GM06990 (cell line): ENCODE results near the gene KLRF1.

Experiments used
- DNase-seq: peaks from one replicate; pipeline ENCODE4 v3.0.0-alpha.2; 2011; ENCODE audit not compliant: insufficient read length; ENCODE audit errors: extremely low read depth
- H3K27me3 ChIP-seq: replicated peaks from 2 replicates; pipeline ENCODE4 v1.6.0; 2011; ENCODE audit warnings: low read length; ENCODE audit not compliant: control insufficient read depth, insufficient read depth
- H3K36me3 ChIP-seq: 2 replicates; pipeline ENCODE4 v1.5.1; 2011; ENCODE audit warnings: low read length; ENCODE audit not compliant: control insufficient read depth, insufficient read depth
- H3K4me3 ChIP-seq: replicated peaks from 2 replicates; pipeline ENCODE4 v1.5.1; 2011; ENCODE audit warnings: low read depth, mild to moderate bottlenecking, control low read depth, low read length
- CTCF ChIP-seq: IDR thresholded peaks from 2 replicates; pipeline ENCODE4 v1.5.1; 2011; ENCODE audit warnings: low read length, control low read depth, mild to moderate bottlenecking, inconsistent platforms; ENCODE audit not compliant: insufficient read depth, poor library complexity, severe bottlenecking

The KLRF1 gene

GRCh38 chr12:9829982-9830381 lies 2.7 kb downstream of the KLRF1 start:
- TF ChIP-seq CTCF = no peak

DNA sequence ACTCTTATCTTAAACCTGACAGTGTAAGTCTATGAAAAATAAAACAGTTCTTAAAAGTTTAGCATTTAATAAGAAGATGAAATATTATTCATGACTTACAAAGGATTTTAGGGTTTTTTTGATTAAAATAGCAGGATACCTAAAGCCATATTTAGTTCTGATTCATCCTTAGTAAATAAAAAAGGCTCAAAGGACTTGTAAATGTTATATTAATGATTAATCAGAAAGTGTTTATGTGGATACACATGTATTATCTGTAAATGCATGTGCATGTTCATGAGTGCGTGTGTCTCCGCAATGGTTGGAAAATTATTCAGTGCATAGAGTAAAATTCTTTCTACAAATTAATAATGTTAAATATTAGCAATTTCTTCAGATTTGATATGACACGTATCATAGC lies 4.4 kb downstream of the KLRF1 start:
- no peak for DNase-seq
- Histone ChIP-seq H3K27me3 (no peaks in the 10 kb centered on the region), H3K4me3 (no peak overlapping the region), H3K36me3 (no peaks in the 10 kb centered on the region)
- TF ChIP-seq CTCF = no peak

More at GRCh38 chr12:9829982-9830381, 2.7 kb downstream of the KLRF1 start:
- no peak for DNase-seq
- H3K36me3 ChIP-seq = no peaks in the 10 kb centered on the region
- no peaks in the 10 kb centered on the region for H3K27me3 ChIP-seq
- H3K4me3 ChIP-seq = no peak overlapping the region

GRCh38 chr12:9843407-9843806 lies 16.1 kb downstream of the KLRF1 start:
- Histone ChIP-seq H3K27me3 (no peaks in the 10 kb centered on the region; the same call in 1 of the 2 replicates), H3K36me3 (no peaks in the 10 kb centered on the region), H3K4me3 (no peak overlapping the region)
- no peak for TF ChIP-seq CTCF
- no peak for DNase-seq

- Histone ChIP-seq H3K27me3 (0 out of 2 replicates have a peak, but pooled peaks cover 2% of the 10 kb centered on the region), H3K4me3 (no peak overlapping the region), H3K36me3 (no peaks in the 10 kb centered on the region)
- TF ChIP-seq CTCF = no peak
- DNase-seq = no peak
Observed at GRCh38 chr12:9848899-9849298, 21.6 kb downstream of the KLRF1 start.

GRCh38 chr12:9851050-9851449 lies 23.8 kb downstream of the KLRF1 start:
- Histone ChIP-seq H3K27me3 (0 out of 2 replicates have a peak, but pooled peaks cover 2% of the 10 kb centered on the region), H3K36me3 (no peaks in the 10 kb centered on the region), H3K4me3 (no peak overlapping the region)
- DNase-seq = no peak
- TF ChIP-seq CTCF = no peak

DNA sequence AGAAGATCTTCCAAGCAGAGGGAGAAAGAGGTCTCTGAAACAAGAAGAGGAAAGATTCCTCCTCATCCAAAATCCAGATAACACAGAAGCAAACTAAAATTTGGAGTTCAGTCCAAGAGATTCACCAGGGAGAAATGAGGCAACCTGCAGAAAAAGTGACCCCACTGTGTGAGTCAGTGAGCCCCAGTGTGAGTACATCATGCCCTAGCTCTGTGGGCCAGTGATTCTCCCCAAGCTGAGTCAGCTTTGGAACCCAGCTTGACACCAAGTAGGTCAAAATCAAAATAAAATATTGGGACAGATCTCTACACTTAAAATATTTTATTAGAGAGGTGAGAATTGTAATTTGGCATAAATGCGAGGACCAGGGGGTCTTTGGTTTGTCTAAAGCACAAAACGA lies 24.6 kb downstream of the KLRF1 start:
- Histone ChIP-seq H3K36me3 (no peaks in the 10 kb centered on the region), H3K27me3 (0 out of 2 replicates have a peak, but pooled peaks cover 2% of the 10 kb centered on the region), H3K4me3 (no peak overlapping the region)
- TF ChIP-seq CTCF = no peak
- DNase-seq = no peak
